ENCODE results near the gene MORF4L1. TPM values are rescaled to one million over a fixed set of nuclear protein-coding genes. Genes with fewer than 3 reads are reported as not detected.

MORF4L1 gene
- total RNA-seq, 1 donor = 456 TPM

DNA sequence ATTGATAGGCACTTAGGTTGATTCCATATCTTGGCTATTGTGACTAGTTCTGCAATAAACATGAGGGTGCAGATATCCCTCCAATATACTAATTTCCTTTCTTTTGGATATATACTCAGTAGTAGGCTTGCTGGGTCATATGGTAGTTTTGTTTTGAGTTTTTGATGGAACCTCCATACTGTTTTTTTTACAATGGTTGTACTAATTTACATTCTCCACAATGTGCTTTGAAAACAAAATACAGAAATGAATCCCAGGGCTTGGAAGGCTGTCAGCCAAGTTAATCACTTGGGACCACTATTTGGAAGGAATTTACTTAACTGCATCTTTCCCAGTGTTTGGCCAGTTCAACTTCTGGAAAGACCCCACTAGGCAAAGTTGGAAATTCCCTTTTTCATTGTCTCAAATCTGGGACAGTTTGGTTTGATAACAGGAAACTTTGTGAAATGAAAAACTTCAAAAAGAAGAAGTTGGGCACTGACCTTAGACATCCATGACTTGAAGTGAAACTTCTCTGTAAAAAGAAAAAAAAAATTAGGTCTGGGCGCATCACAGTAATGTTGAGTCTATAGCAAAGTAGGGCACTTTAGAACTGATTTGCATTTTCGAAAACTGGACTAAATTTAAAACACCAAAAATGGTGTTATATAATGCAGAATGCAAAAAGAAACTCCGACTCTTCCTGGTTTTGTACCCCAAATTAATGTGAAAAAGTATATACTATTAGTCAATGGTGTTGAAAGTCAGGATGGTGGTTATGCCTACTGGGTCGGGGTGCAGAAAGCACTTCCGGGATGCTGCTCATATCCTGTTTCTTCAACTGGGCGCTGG lies 66.2 kb downstream of the MORF4L1 start:
- H3K4me1 ChIP-seq (ENCODE audit: insufficient read depth, low read length) = peaks cover 10% of the 10 kb centered on the region
- no peaks in the 10 kb centered on the region for H3K36me3 ChIP-seq (ENCODE audit: insufficient read depth, low read length)
- H3K4me3 ChIP-seq (ENCODE audit: insufficient read depth, low read length) = no peak overlapping the region
- H3K79me2 ChIP-seq (ENCODE audit: insufficient read depth, low read length) = no peaks in the 10 kb centered on the region
- H2AFZ ChIP-seq (ENCODE audit: low read length) = no peak overlapping the region
- H3K27ac ChIP-seq (ENCODE audit: low read depth, low read length) = no peak overlapping the region
- H3K9me3 ChIP-seq (ENCODE audit: low read depth, low read length) = no peaks in the 10 kb centered on the region
- TF ChIP-seq, protein P1, sequence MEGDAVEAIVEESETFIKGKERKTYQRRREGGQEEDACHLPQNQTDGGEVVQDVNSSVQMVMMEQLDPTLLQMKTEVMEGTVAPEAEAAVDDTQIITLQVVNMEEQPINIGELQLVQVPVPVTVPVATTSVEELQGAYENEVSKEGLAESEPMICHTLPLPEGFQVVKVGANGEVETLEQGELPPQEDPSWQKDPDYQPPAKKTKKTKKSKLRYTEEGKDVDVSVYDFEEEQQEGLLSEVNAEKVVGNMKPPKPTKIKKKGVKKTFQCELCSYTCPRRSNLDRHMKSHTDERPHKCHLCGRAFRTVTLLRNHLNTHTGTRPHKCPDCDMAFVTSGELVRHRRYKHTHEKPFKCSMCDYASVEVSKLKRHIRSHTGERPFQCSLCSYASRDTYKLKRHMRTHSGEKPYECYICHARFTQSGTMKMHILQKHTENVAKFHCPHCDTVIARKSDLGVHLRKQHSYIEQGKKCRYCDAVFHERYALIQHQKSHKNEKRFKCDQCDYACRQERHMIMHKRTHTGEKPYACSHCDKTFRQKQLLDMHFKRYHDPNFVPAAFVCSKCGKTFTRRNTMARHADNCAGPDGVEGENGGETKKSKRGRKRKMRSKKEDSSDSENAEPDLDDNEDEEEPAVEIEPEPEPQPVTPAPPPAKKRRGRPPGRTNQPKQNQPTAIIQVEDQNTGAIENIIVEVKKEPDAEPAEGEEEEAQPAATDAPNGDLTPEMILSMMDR (IDR thresholded peaks at IDR 0.05; ENCODE audit: extremely low read depth, low read depth, low read length) = no peak
- no peak overlapping the region for H3K4me2 ChIP-seq (ENCODE audit: insufficient read depth, low read length)
- peaks cover 11% of the 10 kb centered on the region for H3K27me3 ChIP-seq (ENCODE audit: insufficient read depth, low read length)
- no peaks in the 10 kb centered on the region for H4K20me1 ChIP-seq (ENCODE audit: insufficient read depth, low read length)
- no peak for DNase-seq (ENCODE audit: insufficient read length, low spot score, missing footprints)

DNA sequence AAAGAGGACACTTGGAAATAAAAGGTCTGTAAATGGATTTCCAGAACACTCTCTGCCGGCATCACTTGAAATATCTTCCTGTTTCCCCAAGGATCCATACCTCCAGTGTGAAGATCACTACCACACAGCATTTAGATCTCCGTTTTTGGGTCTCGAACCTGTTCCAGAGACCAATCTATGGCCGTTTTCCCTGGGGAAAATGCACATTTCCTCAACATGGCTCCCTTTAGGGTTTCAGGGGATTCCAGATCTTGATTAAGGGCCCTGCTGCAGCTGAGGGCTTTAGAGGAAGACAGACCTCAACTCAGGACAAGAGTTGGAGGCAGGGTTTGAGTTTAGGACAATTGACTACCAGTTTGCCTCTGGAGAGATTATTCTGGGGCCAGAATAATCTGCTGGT lies 70.1 kb downstream of the MORF4L1 start:
- TF ChIP-seq, protein P1 (IDR thresholded peaks at IDR 0.05; ENCODE audit: extremely low read depth, low read depth, low read length) = no peak
- Histone ChIP-seq H3K27ac (ENCODE audit: low read depth, low read length) (no peak overlapping the region), H4K20me1 (ENCODE audit: insufficient read depth, low read length) (no peaks in the 10 kb centered on the region), H2AFZ (ENCODE audit: low read length) (no peak overlapping the region), H3K79me2 (ENCODE audit: insufficient read depth, low read length) (no peaks in the 10 kb centered on the region), H3K27me3 (ENCODE audit: insufficient read depth, low read length) (peaks cover 23% of the 10 kb centered on the region), H3K9me3 (ENCODE audit: low read depth, low read length) (no peaks in the 10 kb centered on the region), H3K36me3 (ENCODE audit: insufficient read depth, low read length) (no peaks in the 10 kb centered on the region), H3K4me3 (ENCODE audit: insufficient read depth, low read length) (no peak overlapping the region), H3K4me2 (ENCODE audit: insufficient read depth, low read length) (no peak overlapping the region), H3K4me1 (ENCODE audit: insufficient read depth, low read length) (no peaks in the 10 kb centered on the region)
- peak; percentile 88 for DNase-seq (ENCODE audit: insufficient read length, low spot score, missing footprints)

DNA sequence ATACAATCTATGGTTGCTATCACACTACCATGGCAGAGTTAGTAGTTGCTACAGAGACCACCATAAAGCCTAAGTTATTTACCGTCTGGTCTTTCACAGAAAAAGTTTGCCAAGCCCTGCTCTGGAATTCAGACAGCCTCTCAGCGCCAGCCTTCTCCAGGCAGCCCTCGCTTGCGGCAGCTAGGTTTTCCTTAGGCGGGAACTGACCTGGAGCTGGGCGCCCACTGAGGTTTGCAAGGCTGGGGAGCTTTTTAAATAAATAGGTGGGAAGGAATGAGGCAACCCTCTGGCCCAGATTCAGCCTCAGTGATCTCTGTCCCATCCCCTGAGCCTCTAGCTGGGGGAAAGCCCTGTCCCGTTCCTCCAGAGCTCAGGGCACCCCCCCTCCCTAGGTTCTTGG lies 71.0 kb downstream of the MORF4L1 start:
- Histone ChIP-seq H3K4me3 (ENCODE audit: insufficient read depth, low read length) (no peak overlapping the region), H3K9me3 (ENCODE audit: low read depth, low read length) (no peaks in the 10 kb centered on the region), H4K20me1 (ENCODE audit: insufficient read depth, low read length) (no peaks in the 10 kb centered on the region), H2AFZ (ENCODE audit: low read length) (no peak overlapping the region), H3K27me3 (ENCODE audit: insufficient read depth, low read length) (peaks cover 23% of the 10 kb centered on the region), H3K4me1 (ENCODE audit: insufficient read depth, low read length) (no peaks in the 10 kb centered on the region), H3K36me3 (ENCODE audit: insufficient read depth, low read length) (no peaks in the 10 kb centered on the region), H3K4me2 (ENCODE audit: insufficient read depth, low read length) (no peak overlapping the region), H3K79me2 (ENCODE audit: insufficient read depth, low read length) (no peaks in the 10 kb centered on the region), H3K27ac (ENCODE audit: low read depth, low read length) (no peak overlapping the region)
- peak; percentile 83 for DNase-seq (ENCODE audit: insufficient read length, low spot score, missing footprints)
- TF ChIP-seq, protein P1 (IDR thresholded peaks at IDR 0.05; ENCODE audit: extremely low read depth, low read depth, low read length) = no peak

DNA sequence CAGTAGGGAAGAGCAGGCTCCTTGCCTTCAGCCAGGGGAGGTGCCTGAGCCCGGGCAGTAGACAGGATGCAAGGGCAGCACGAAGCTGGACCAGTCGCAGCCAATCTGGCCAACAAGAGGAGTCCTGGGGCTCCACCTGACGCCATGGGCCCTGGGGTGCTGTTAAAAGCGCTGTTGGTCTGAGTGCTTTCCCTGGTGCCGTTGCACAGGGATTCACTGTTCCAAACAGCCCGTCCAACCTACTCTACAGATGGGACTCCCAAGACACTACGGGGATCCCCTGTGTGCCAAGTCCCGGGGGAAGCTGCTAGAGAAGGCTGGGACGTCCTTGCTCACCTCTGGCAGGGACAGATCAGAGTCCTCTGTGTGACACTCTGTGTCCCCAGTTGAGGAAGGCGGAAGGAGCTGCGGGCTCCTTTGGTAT lies 71.5 kb downstream of the MORF4L1 start:
- Histone ChIP-seq H2AFZ (ENCODE audit: low read length) (no peak overlapping the region), H3K9me3 (ENCODE audit: low read depth, low read length) (no peaks in the 10 kb centered on the region), H3K27me3 (ENCODE audit: insufficient read depth, low read length) (peaks cover 23% of the 10 kb centered on the region), H3K4me3 (ENCODE audit: insufficient read depth, low read length) (peak overlapping the region; percentile 63), H3K36me3 (ENCODE audit: insufficient read depth, low read length) (no peaks in the 10 kb centered on the region), H3K4me1 (ENCODE audit: insufficient read depth, low read length) (no peaks in the 10 kb centered on the region), H3K27ac (ENCODE audit: low read depth, low read length) (no peak overlapping the region), H4K20me1 (ENCODE audit: insufficient read depth, low read length) (no peaks in the 10 kb centered on the region), H3K79me2 (ENCODE audit: insufficient read depth, low read length) (no peaks in the 10 kb centered on the region), H3K4me2 (ENCODE audit: insufficient read depth, low read length) (peak overlapping the region; percentile 65)
- no peak for DNase-seq (ENCODE audit: insufficient read length, low spot score, missing footprints)
- TF ChIP-seq, protein P1 (IDR thresholded peaks at IDR 0.05; ENCODE audit: extremely low read depth, low read depth, low read length) = no peak
